RWPE2 (cell line): ENCODE results near the gene ATE1.
"Not testable (repeated sequence)": the region's sequence is repeated elsewhere in the genome, so short reads cannot be mapped to it uniquely, and the experiment has no call there.

Source experiments
- ATAC-seq: fragments of 200-7000 bp; cut with Tn5 transposase; 3 replicates; pipeline ENCODE4 v1.9.1; 2021; ENCODE audit warnings: low read depth
- DNase-seq: peaks from one replicate; pipeline ENCODE4 v3.0.0-alpha.2; 2020; ENCODE audit warnings: low spot score
- H3K27ac ChIP-seq: fragments of 450-650 bp; 2 replicates; pipeline ENCODE4 v1.5.1; 2017; ENCODE audit warnings: mild to moderate bottlenecking; ENCODE audit not compliant: poor library complexity, severe bottlenecking
- H3K27me3 ChIP-seq: fragments of 250-450 bp; sonication (Bioruptor Pico); 2 replicates; pipeline ENCODE4 v1.5.1; 2021; ENCODE audit warnings: mild to moderate bottlenecking, moderate library complexity; ENCODE audit not compliant: insufficient read depth, poor library complexity, severe bottlenecking
- H3K36me3 ChIP-seq: fragments of 250-450 bp; sonication (Bioruptor Pico); 2 replicates; pipeline ENCODE4 v1.5.1; 2020; ENCODE audit warnings: low read depth, mild to moderate bottlenecking, moderate library complexity
- H3K4me1 ChIP-seq: fragments of 250-450 bp; sonication (Bioruptor Pico); 2 replicates; pipeline ENCODE4 v1.5.1; 2021; ENCODE audit warnings: mild to moderate bottlenecking, moderate library complexity; ENCODE audit not compliant: insufficient read depth, poor library complexity, severe bottlenecking
- H3K4me3 ChIP-seq: fragments of 250-450 bp; sonication (Bioruptor Pico); 2 replicates; pipeline ENCODE4 v1.5.1; 2021; ENCODE audit warnings: mild to moderate bottlenecking, moderate library complexity; ENCODE audit not compliant: severe bottlenecking
- H3K9me3 ChIP-seq: fragments of 250-450 bp; sonication (Bioruptor Pico); 2 replicates; pipeline ENCODE4 v1.5.1; 2021; ENCODE audit warnings: mild to moderate bottlenecking, moderate library complexity; ENCODE audit not compliant: severe bottlenecking
- CTCF ChIP-seq: fragments of 450-650 bp; IDR thresholded peaks from one replicate; pipeline ENCODE4 v1.5.1; 2017; ENCODE audit warnings: mild to moderate bottlenecking, moderate library complexity; ENCODE audit not compliant: poor library complexity, severe bottlenecking

Gene ATE1

GRCh38 chr10:121921238-121921931, 6.4 kb downstream of the ATE1 start:
- TF ChIP-seq CTCF, result no peak
- Histone ChIP-seq H3K27ac (no peak overlapping the region), H3K4me1 (peaks cover 4% of the 10 kb centered on the region), H3K9me3 (no peaks in the 10 kb centered on the region), H3K36me3 (peaks cover 38% of the 10 kb centered on the region), H3K27me3 (no peaks in the 10 kb centered on the region), H3K4me3 (no peak overlapping the region)
- ATAC-seq, result no peak
- DNase-seq, result no peak

- TF ChIP-seq CTCF, result no peak
Observed at GRCh38 chr10:121919666-121920065, 8.2 kb downstream of the ATE1 start.

GRCh38 chr10:121918800-121919199, 9.0 kb downstream of the ATE1 start:
- ATAC-seq, H3K9me3 ChIP-seq, H3K27ac ChIP-seq, H3K4me1 ChIP-seq, H3K4me3 ChIP-seq, H3K27me3 ChIP-seq, DNase-seq: not testable (repeated sequence)
- peaks cover 44% of the 10 kb centered on the region for H3K36me3 ChIP-seq

More at GRCh38 chr10:121919666-121920065, 8.2 kb downstream of the ATE1 start:
- no peaks in the 10 kb centered on the region for H3K27me3 ChIP-seq
- no peak for DNase-seq
- H3K27ac ChIP-seq, result no peak overlapping the region
- H3K4me1 ChIP-seq, result no peaks in the 10 kb centered on the region
- ATAC-seq, result no peak
- H3K4me3 ChIP-seq, result no peak overlapping the region
- no peaks in the 10 kb centered on the region for H3K9me3 ChIP-seq
- peaks cover 43% of the 10 kb centered on the region for H3K36me3 ChIP-seq

- no peak overlapping the region for H3K27ac ChIP-seq
- no peak overlapping the region for H3K4me3 ChIP-seq
- DNase-seq (no peak), ATAC-seq (no peak)
- no peaks in the 10 kb centered on the region for H3K9me3 ChIP-seq
- H3K4me1 ChIP-seq, result no peaks in the 10 kb centered on the region
- no peaks in the 10 kb centered on the region for H3K27me3 ChIP-seq
- H3K36me3 ChIP-seq, result peaks cover 53% of the 10 kb centered on the region
- TF ChIP-seq CTCF, result no peak
Observed at GRCh38 chr10:121914661-121915060, 13.2 kb downstream of the ATE1 start.

GRCh38 chr10:121911421-121911697, 16.5 kb downstream of the ATE1 start:
- Histone ChIP-seq H3K27ac (no peak overlapping the region), H3K9me3 (no peaks in the 10 kb centered on the region), H3K36me3 (peaks cover 54% of the 10 kb centered on the region), H3K4me1 (no peaks in the 10 kb centered on the region), H3K27me3 (no peaks in the 10 kb centered on the region), H3K4me3 (no peak overlapping the region)
- TF ChIP-seq CTCF, result no peak
- ATAC-seq (no peak), DNase-seq (no peak)
